HG02852 (cell line): Measurements from ENCODE around the gene BLMH.
"Not testable (repeated sequence)": the region's sequence is repeated elsewhere in the genome, so short reads cannot be mapped to it uniquely, and the experiment has no call there.

Experiments used
- ATAC-seq: cut with Tn5 transposase; IDR thresholded peaks from one replicate; pipeline ENCODE4 v1.9.1; 2021; ENCODE audit warnings: mild to moderate bottlenecking, moderate library complexity; ENCODE audit not compliant: unreplicated experiment

Gene BLMH

DNA sequence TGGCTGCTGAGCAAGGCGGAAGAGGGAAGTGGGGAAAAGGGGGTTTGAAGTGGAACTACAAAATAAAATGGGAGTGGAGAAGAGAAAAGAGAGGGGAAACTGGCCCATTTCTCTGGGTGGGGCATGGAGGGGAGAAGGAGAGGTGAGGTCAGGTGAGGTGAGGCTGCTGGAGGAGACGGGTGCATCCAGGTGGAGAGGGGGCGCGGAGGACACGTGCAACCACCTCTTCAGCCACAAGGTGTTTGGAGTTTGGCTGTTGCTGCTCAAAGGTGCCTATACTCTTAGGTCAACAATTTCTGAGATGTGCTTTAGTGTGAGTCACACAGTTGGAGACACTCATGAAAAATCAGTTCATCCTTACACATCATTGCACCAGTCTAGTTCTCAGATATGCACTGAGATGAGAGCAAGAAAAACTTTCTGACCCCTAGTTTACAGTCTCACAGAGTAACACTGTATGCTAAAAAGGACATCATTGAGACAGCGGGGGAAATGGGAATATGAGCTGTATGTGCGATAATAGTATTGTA is 61.1 kb downstream of the BLMH start:
- no peak for ATAC-seq

DNA sequence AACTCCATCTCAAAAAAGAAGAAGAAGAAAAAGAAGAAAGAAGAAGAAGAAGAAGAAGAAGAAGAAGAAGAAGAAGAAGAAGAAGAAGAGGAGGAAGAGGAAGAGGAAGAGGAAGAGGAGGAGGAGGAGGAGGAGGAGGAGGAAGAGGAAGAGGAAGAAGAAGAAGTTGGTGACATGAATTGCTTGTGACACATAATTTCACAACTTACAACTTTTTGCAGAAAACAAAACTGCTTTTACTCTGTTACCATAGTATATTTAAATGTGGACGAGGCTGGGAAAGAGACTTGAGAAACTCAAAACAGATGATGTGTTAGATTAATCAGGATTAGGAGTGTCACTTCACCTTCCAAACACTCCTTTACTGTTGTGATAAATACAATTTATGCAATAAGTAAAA is 61.7 kb downstream of the BLMH start:
- ATAC-seq: not testable (repeated sequence)

DNA sequence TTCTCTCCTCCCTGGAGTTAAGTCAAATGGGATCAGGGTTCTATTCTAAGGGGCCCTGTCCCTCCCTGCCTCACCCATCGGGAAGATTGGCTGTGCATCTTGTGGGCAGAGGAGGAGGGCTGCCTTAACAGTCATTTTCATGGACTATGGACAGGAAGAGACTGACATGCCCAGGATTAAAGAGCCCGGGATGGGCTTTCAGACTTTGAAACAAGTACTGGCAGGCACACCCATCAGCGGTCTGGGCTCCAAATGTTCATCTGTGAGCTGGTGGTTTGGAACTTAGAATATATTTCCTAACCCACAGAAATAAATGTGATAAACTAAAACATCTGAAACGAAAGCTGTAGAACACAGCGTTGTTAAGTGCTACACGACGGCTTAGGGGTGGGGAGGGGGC is 62.7 kb downstream of the BLMH start:
- no peak for ATAC-seq

DNA sequence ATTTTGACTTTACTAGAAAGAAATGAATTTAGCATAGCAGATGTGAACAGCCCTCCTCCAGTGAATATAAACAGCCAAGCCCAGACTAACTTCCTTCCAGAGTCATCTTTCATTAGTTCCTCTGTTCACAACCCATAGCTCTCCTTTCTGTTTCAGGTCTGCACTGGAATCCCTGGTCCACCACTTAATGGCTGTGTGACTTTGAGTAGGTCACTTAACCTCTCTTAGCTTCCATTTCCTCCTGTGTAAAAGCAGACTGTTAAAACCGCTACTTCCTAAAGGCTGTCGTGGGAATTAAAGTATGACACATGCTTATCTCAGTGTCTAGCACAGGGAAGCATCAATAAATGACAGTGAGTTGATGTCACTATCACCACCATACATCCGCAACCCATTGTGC is 63.7 kb downstream of the BLMH start:
- ATAC-seq: no peak

DNA sequence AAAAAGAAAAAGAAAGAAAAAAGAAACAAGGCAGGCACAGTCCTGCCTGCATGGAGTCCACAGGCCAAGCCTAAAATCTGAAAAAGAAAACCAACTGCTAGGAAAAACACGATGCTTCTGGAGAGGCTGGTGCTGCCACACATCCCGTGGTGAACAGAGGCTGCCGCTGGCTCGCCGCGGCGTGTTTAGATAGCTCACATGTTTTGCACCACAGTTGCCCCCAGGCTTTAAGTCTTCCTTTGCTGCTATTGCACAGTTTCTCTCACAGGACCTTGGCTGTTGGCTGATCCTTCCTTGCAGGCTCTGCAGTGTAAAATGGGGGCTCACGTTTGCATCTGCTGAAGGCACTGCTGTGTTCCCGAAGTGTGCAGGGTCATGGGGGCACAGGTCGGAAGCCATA is 64.9 kb downstream of the BLMH start:
- no peak for ATAC-seq

DNA sequence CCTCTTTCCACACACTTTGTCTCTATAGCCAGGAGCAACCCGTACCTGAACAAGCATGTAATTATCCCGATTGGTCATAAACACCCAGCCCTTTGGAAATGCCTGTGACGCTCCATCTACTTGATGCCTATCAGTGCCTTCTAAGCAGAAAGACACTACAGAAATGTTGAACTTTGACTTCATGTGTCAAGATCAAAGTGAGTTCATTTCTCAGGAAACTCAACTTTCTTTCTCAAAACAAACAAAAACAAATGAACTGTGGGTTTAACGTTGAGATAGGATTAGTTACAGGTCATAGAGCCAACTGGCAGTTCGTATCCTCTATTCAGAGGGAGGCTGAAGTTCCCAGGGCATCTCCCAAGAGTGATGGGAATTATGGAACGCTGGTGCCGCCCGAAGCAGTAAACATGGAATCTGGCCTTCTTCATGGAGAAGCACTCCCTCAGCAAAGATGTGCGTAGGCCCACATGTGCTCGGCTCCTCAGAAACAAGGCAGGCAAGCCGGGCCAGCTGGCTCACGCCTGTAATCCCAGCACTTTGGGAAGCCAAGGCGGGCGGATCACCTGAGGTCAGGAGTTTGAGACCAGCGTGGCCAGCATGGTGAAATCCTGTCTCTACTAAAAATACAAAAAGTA is 65.7 kb downstream of the BLMH start:
- ATAC-seq: no peak

DNA sequence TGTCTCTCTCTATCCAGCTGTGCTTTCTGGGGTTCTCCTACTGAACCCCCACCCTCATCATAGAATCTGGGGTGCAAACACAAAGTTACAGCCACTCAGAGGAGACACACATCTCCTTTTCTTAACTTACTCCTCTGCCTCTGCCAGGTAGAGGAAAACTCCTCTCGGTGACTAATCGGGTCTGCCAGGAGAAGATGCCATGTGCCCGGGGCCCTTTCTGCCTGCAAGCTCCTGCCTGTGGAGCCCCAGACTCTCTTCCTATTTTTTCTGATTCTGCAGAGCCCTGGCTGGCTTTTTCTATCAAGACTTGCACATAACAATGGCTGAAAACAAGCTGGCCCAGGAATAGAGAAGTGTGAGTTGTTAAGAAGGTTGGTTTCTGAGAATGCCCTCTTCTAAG is 66.6 kb downstream of the BLMH start:
- ATAC-seq: no peak

DNA sequence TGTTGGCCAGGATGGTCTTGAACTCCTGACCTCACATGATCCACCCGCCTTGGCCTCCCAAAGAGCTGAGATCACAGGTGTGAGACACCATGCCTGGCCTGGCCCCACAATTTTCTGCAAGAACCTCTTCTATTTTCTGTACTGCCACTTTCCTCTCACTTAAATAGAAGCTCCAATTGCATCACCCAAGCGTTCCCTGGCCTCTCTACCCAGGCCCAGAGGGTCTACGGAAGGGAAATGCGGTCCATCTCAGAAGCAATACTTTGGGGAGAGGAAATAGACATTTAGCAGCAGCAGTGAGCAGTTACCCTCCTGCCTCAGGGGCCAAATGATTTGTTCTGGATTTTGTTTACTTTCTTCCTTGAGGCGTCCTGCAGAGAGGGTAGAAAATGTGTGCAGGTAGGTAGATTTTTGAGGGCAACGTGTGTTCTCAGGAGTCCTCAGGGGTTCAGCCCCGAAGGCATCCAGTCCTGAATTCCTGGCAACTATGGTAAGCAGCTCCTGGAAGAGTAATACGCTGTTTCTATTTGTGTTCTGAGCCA is 67.3 kb downstream of the BLMH start:
- ATAC-seq: no peak

DNA sequence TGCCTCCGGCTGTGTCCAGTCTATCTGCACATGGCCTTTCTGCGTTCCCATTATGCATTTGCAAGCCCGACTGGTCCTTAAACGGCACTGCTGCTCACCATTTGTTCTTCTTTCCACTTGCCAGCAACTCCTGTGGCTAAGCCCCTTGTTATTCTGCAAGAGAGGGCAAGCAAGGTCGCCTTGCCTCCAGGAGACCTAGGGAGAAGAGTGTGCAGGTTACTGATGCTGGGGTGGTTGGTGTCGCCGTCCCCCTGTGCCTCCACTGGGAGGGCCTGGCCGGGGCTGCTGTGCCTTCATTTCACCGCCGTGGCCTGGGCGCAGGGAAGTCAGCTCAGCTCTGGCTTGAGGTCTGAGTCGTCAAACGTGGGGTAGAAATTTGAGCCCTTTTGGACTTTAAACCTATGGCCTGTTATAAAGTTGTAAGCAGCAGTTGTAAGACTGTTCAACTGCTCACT is 69.0 kb downstream of the BLMH start:
- no peak for ATAC-seq

DNA sequence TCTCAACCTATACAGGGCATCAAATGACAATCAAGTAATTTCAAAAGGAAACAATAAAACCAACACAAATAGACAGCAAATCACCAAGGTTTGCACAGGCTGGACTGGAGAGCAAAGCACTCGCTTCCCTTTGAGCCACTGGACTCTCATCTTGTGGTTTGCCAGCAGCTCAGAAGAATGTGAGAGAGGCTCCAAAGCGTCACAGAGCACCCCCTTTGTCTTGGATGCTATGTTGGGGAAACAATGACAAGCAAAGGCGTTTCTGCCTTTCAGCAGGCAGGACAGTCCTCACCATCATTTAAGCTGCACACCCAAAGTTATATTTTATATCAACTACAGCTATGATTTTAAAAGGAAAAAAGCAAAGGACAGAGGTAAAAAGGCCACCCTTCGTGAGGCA is 69.5 kb downstream of the BLMH start:
- ATAC-seq: no peak

DNA sequence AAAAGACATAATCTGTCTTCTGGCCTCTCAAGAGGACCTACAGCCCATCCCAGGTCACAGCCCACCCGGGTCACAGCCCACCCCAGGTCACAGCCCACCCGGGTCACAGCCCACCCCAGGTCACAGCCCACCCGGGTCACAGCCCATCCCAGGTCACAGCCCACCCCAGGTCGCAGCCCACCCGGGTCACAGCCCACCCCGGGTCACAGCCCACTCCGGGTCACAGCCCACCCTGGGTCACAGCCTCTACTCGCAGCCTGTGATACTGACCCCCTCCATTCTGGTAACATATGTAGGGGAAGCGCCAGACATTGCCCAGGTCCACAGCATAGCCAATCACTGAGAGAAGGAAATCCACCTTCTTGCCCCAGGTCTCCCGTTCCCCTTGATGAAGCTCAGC is 70.4 kb downstream of the BLMH start:
- ATAC-seq: no peak

DNA sequence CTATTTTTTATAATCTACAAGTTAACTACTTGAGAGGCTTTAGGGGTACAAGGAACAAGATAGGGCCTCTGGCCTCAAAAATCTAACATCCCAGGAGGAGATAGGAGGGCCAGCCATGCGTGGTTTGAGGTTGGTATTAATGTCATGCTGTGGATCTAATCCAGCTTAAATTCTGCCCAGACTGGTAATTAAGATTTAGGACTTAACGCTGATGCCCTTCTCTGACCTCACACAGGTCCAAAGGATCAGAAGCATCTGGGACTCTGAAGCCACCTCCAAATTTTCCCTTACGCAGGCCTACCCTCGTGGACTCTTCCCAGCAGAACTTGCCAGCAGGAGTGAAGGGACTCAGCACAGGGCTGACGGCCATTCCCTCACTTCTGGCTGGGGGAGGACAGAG is 71.3 kb downstream of the BLMH start:
- no peak for ATAC-seq

DNA sequence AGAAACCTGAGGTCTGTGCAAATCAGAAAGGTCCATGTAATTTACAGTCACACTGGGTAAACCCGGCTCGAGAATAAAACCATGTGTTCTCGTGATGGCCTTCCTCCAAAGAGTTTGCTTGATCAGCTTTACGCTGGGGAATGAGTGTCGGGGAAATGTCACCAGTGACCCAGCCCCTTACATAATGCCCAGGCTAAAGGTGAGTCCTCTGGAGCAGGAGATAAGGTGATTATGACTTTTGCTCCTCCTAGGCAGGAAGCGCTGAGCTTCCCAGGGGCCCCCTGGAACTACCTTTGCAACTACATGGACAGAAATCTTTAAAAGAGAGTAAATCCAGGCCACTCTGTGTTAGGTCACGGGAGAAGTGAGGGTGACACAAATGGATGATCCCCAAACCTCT is 71.9 kb downstream of the BLMH start:
- ATAC-seq: no peak

DNA sequence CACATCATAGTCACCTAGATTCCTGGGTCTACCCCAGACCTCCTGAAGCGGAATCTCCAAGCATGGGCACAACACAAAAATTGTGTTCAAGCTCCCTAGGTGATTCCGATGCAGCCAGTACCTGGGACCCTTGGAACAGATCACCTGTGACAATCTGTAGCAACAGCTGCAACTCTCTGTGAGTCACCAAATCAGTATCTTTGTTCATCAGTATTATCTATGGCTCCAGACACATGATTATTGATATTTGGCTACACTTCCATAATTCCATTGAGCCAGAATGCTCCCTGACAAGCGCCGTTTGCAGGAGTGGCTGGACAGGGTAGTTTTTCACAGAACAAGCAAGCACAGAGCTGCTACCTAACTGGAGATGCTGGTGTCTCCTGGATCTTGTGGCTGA is 72.4 kb downstream of the BLMH start:
- no peak for ATAC-seq

DNA sequence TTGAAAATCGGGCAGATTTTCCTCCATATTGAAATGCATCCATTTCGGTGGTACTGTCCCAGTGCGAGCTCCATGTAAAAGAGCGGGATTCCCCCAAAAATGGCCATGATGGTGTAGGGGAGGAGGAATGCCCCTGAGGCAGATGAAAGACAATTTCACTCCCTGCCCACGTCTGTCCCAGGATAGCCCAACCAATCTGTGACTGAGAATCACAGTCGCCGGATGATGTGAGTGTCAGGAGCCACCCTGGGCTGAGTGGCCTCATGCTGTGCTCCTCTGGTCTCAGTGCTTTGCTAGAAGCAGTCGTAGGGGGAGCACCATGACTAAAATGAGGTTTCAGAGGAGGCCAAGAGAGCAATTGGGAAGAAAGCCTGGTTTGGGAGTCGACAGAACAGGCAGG is 72.9 kb downstream of the BLMH start:
- ATAC-seq: no peak

DNA sequence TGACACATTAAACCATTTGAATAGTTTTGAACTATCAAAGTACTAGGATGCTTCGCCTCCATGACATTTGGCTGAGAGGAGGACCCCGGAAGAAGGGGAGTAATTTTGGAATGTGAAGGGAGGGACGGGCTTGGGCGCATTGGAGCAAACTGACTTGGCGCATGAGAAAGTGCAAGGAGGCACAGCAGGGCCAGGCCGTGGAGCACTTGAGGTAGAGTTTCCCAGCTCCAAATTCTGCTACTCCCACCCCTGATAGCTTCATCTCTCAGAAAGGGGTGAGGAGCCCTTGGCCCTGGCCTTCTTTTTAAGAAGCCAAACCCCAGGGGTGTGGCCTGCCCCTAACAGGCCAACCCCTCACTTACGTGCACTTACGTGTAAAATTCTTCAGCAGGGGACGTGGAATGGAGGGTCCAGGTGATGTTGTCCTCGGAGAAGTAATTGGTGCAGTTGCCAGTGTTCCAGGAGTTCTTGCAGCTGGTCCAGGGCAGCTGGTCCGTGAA is 73.9 kb downstream of the BLMH start:
- ATAC-seq: no peak

DNA sequence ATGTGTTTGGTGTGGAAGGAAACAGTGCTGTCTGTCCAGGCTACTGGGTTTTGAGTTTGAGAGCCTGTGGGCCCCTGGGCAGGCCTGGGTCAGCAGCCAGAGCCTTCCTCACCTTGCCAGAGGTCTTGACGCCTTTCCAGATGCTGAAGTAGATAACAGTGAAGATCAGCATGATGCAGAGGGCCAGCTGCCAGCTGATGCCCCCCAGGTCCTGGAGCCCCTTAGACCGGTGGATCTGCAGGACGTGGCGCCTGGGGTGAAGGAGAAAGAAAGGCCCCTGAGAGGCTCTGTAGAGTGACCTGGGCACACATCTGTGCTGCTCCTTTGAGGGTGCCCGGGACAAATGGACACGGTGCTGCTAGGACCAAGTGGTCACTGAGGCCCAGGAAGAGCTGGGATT is 74.7 kb downstream of the BLMH start:
- ATAC-seq: no peak

DNA sequence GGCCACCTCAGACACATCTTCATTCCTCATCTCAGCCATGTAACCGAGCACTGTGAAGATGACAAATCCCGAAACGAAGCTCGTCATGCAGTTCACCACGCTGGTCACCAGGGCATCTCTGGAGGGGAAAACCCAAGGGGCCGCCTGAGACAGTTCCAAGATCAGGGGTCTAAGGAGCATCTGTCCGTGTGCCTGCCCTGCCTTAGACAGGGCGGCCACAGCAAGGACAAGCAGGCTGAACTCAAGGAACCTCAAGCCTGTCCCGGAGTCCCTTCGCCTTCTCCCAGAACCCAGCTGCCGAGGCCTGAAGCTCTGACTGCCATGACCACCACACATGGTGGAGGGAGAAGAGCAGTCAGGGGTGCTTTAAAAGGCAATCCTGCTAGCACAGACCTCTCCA is 79.0 kb downstream of the BLMH start:
- ATAC-seq: peak; percentile 83

DNA sequence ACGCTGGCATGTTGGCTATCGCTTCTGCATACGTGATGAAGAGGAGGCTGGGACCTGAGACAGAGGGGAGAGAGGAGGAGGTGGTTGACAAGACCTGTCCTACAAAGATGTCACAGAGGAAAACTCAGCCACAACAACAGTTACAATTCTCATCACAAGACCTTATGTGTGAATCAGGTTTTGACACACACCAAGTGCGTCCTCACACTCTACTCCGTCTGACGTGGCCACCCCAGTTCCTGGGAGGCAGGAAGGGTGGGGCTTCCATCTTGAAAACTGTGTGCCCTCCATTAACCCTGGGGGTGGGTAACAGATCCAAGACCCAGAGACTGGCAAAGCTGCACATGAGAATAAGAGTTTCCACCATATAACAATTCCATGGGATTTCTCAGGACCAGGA is 80.4 kb downstream of the BLMH start:
- no peak for ATAC-seq

DNA sequence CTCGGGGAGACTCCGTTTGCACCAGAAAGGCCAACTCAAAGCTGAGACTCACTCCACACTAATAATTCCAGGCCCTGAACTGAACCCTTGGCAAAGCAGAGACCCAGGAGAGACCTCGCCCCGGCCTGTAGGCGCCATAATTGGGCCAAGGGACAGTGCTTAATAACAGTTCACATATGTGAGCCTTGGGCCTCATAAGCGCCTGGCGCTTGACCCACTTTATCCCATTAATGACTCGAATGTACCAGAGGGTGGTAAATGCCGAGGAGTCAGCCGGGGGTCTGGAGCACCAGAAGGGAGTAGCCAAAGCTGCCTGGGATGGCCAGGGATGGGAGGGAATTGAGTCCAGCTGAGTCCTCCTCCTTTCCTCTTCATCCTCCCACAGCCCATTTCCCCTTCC is 80.8 kb downstream of the BLMH start:
- ATAC-seq: no peak

DNA sequence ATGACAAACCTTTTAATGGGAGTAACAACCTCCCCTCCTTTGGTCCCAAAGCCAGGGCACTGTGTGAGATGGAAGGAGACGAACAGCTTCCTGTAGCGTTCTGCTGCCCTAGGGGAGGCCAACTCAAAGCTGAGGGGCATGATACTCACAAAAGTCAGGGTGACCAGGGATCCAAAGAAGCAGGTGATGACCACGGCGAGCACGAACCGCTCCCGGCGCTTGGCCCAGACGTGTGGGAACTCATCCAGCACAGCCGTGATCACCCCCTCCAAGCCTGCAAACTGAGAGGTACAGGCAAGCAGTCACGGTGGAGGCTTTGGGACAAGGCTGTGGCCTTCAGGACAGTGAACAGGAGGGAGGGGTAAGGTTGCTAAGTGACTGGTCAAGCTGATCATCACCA is 81.4 kb downstream of the BLMH start:
- ATAC-seq: no peak

DNA sequence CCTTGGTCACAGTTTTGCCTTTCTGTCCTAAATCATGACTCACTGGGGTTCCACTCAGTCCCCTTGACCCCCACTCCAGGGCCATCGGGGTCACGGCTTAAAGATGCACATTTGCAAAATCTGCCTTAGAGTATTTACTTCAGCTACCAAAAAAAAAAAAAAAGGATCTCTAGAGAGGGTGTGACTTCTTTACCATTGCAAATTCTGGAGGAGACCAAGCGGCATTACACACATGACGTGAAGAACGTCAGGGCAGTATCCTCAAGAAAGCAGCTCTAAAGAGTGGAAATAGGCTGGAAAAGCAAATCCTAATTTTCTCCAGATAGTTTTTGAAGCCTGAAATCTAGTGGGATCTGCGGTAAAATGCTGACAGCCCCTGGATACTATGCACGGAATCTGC is 81.8 kb downstream of the BLMH start:
- ATAC-seq: no peak

DNA sequence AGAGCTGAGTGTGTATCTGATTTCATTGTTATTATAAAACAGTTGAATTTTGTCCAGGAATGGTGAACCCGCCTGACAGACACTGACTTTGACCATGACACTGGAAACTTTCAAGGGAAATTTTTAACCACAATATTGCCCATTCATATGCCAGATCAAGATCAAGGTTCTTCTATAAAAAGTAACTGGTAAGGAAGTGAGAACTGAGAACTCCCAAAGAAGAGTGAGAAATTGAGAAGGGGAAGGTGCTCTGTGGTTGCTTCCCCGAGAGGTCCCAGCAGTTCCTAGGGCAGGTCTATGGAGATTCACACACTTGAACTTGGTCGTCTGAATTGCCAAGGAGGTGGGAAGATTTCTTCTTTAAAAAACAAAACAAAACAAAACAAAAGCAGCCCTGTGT is 83.5 kb downstream of the BLMH start:
- ATAC-seq: no peak
